DMS 273 treated with DMSO at 0.1 percent for 48 hours (cell line): ENCODE results near the gene HOTAIR.

Experiments used
- DNase-seq: peaks from one replicate; lab custom pipeline; 2025; lab: John Stamatoyannopoulos, UW

Gene HOTAIR

GRCh38 chr12:54011665-54012532 is 37.1 kb upstream of the HOTAIR start:
- DNase-seq: no peak

DNA sequence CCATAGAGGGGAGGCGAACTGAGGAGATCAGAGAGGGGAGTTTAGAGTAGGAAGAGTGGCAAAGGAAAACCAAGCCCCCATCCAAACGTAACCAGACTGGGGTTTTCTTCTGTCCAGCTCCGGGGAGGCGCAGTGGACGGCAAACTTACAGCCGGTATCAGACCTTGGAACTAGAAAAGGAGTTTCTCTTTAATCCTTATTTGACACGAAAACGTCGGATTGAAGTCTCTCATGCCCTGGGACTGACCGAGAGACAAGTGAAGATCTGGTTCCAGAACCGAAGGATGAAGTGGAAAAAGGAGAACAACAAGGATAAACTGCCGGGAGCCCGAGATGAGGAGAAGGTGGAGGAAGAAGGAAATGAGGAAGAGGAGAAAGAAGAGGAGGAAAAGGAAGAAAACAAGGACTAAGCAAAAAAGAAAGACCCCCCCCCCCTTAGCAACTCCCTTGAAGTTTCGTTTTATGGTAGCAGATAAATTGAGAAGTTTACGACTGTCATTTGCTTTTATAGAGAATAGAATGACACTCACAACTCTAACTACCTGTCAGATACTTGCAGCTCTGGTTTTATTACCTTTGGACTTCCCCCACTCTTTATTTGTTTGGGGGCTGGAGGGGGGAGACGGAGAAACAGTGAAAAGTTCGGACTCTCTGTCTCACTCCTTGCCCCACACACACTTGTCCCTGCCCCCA is 36.4 kb upstream of the HOTAIR start:
- no peak for DNase-seq

GRCh38 chr12:54010053-54010971 is 35.6 kb upstream of the HOTAIR start:
- no peak for DNase-seq

GRCh38 chr12:54009171-54010052 is 34.7 kb upstream of the HOTAIR start:
- DNase-seq: no peak

GRCh38 chr12:54008260-54008552 is 33.5 kb upstream of the HOTAIR start:
- DNase-seq: no peak

GRCh38 chr12:54007538-54008259 is 32.9 kb upstream of the HOTAIR start:
- no peak for DNase-seq

GRCh38 chr12:54006559-54007220 is 31.9 kb upstream of the HOTAIR start:
- no peak for DNase-seq

DNA sequence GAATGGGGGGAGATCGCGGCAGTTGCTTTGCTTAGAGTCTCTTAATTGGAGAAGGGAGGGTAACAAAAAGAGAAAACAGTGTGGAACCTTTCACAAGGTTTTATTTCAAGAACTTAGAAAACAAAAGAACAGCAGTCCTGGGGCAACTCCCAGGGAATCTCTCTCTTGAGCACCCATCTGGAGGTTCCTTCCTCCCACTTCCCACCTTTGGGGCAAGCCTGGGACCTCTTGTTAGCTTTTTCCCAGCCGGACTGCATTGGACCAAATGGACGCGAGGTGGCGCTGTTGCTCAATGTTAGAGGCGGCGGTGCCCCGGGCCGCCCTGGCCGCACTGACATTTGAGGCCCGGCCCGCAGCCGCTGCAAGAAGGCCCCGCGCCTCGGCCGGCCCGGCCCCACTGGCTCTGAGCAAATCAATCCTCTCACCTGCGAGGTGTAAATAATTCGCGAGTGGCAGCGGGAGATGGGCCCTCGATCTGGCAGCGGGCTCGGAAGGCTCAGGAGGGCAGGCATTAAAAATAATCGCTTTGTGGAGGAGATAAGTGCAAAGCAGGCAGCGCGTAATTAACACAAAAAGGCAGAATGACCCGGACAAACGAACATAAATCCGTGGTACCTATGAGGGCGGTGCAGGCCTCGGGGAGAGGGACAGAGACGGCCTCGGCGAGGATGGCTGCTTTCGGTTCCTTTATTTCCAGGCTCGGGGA is 31.3 kb upstream of the HOTAIR start:
- DNase-seq: peak; percentile 7

DNA sequence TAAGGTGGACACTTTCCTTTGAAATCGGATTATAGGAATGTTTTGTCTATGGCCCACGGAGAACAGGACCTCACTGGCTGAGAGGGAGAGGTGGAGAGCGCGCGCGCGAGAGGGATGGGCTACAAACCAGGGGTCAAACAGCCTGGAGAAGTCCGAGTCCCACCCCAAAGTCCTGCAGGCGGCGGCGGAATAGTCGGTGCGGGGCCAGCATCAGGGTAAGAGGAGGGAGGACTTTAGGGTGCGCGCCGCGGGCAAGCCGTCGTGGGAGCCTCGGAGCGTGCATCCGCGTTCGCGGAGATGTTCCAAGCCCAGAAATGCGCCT is 30.7 kb upstream of the HOTAIR start:
- DNase-seq: no peak

DNA sequence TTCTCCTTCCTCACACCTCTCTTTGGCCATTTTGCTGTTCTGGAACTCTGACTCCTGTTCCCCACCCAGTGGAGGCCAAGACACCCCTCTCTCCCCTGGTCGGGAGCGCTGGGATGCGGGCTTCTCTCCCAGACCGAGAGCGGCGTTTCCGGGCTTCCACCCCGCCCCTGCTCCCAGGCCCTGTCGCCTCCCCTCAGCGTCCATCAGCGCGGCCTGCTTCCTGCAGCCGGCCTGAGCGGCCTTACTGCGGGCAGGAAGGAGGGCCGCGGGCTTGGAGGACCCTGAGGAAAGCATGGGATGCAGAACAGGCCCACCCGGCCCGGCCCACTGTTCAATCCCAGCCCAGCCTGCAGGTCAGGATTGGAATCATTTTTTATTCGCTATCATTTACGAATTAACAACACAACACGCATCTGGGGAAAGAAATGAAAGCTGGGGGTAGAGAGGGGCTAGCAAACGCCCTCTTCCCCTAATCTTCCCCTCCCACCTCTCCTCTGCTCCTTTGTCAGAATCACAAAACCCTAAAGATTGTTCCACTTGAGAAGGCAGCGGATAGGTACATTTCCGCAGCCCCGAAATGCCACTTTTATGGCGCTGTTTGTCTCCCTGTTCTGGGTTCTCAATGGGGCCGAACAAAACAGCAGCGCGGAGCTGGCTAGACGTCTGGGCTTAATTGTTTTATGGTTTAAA is 30.2 kb upstream of the HOTAIR start:
- DNase-seq: no peak

- DNase-seq: no peak
Observed at GRCh38 chr12:54004063-54004840, 29.5 kb upstream of the HOTAIR start.

DNA sequence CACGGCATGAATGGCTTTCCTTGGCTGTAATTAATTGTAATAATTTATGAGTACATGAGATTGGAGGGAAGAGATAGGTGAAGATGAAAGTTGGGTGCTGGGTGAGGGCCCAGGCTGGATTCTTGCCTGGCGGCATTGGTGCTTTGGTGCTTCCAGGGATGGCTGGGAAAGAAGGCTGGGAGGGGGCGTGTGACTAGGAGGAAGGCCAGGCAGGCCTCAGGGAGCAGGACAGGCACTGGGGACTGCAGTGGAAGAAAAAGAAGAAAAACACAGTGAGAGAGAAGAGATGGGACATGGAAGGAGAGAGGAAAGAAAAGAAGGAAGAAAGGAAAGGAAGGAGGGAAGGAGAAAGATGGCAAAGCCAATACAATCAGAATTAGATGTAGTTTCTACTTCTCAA is 28.9 kb upstream of the HOTAIR start:
- DNase-seq: no peak

GRCh38 chr12:54002915-54003389 is 28.2 kb upstream of the HOTAIR start:
- DNase-seq: no peak

DNA sequence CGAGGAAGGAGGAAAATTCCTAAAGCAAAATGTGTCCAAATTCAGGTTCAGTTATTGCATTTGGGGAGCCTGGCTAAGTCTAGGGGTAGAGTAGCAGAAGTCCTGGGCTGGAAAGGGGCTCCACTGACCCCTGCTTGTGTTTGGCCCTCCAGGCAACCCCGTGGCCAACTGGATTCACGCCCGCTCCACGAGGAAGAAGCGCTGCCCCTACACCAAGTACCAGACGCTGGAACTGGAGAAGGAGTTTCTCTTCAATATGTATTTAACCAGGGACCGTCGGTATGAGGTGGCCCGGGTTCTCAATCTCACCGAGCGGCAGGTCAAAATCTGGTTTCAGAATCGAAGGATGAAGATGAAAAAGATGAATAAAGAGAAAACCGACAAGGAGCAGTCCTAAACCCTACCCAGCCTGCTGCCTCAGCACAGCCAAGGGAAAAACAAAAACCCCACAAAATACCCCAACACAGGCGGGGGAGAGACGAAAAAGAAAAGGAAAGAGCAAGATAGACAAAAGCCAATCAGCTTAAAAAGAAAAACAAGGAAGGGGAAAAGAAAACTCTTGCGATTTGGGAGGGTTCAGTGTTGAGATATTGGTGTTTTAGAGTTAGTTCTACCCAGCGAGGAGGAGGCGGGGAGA is 27.6 kb upstream of the HOTAIR start:
- no peak for DNase-seq

- no peak for DNase-seq
Observed at GRCh38 chr12:54001283-54002187, 26.8 kb upstream of the HOTAIR start.
